K562 (cell line): ENCODE data around the gene SRPK2. TPM values are rescaled to one million over a fixed set of nuclear protein-coding genes. Genes with fewer than 3 reads are reported as not detected.

Experiments
- ATAC-seq: fragments of 200-7000 bp; cut with Tn5 transposase; 3 replicates; pipeline ENCODE4 v1.9.1; 2020; ENCODE audit warnings: moderate library complexity
- BruUV-seq: library from RNA; stranded (reverse); fragments of 400-500 nt; replicated peaks from 2 replicates; lab custom pipeline; 2021; lab: Mats Ljungman, UMichigan
- CTCF ChIA-PET: fragments of 300-600 bp; formaldehyde crosslinking; extraction: SDS; loops from one replicate; lab custom pipeline; 2021; ENCODE audit warnings: low intra/inter-chr PET ratio; lab: Yijun Ruan, JAX
- POLR2A ChIA-PET: fragments of 300-600, 350-650 bp; sonication (Branson Sonifier 250); formaldehyde crosslinking; extraction: SDS; loops from one replicate; lab custom pipeline; 2021; ENCODE audit warnings: antibody characterized with exemption, inconsistent platforms; lab: Yijun Ruan, JAX
- DNase-seq, 4 experiments: peaks; one replicate each; pipeline versions ENCODE4 v3.0.0 to v3.0.0-alpha.2; 2011 to 2018; ENCODE audit warnings: low spot score in 3 of 4, mixed read lengths in 3 of 4; ENCODE audit errors: extremely low read depth in 1 of 4
- FAIRE-seq: peaks from 2 replicates; lab custom pipeline; 2011; peaks lifted over from hg19 to GRCh38; lab: Jason Lieb, UNC
- H2AFZ ChIP-seq: 2 replicates; pipeline ENCODE4 v1.6.0; 2011; ENCODE audit warnings: low read depth, low read length, control low read depth, inconsistent platforms
- H3K27ac ChIP-seq: fragments of 200-600 bp; 3 replicates; pipeline ENCODE4 v1.8.0; 2011; ENCODE audit warnings: low read depth, mild to moderate bottlenecking, control low read depth, inconsistent platforms, low read length, moderate library complexity, mixed read lengths; ENCODE audit errors: extremely low read depth
- H3K27me3 ChIP-seq, 2 experiments: fragments of 300-600 bp in 1 of 2; 2 replicates in 1 of 2; 3 replicates in 1 of 2; pipeline versions ENCODE4 v1.6.0 to v1.8.0; 2011; ENCODE audit warnings: inconsistent platforms in 2 of 2, low read length in 2 of 2, mild to moderate bottlenecking in 1 of 2, mixed read lengths in 1 of 2, moderate library complexity in 1 of 2; ENCODE audit not compliant: control insufficient read depth in 2 of 2, insufficient read depth in 2 of 2
- H3K36me3 ChIP-seq: fragments of 300-600 bp; 3 replicates; pipeline ENCODE4 v1.8.0; 2011; ENCODE audit warnings: mild to moderate bottlenecking, low read length, inconsistent platforms; ENCODE audit not compliant: control insufficient read depth, insufficient read depth
- H3K4me1 ChIP-seq, 2 experiments: fragments of 200-600 bp in 1 of 2; replicated peaks in 1 of 2; 2 replicates in 1 of 2; 3 replicates in 1 of 2; pipeline versions ENCODE4 v1.5.1 to v1.8.0; 2011; ENCODE audit warnings: inconsistent platforms in 2 of 2, low read length in 2 of 2, mild to moderate bottlenecking in 1 of 2, mixed read lengths in 1 of 2, moderate library complexity in 1 of 2; ENCODE audit not compliant: control insufficient read depth in 2 of 2, insufficient read depth in 2 of 2
- H3K4me2 ChIP-seq: 2 replicates; pipeline ENCODE4 v1.6.1; 2011; ENCODE audit warnings: low read length, control low read depth, inconsistent platforms, mixed read lengths; ENCODE audit not compliant: insufficient read depth
- H3K4me3 ChIP-seq: fragments of 200-600 bp; sonication (generic), shearing (Covaris generic); 2 replicates; pipeline ENCODE4 v1.5.1; 2016; ENCODE audit warnings: control low read depth, inconsistent platforms
- H3K79me2 ChIP-seq: fragments of 200-600 bp; 3 replicates; pipeline ENCODE4 v1.8.0; 2011; ENCODE audit warnings: low read length, inconsistent platforms; ENCODE audit not compliant: control insufficient read depth, insufficient read depth
- H3K9ac ChIP-seq, 2 experiments: 2 replicates each; pipeline versions ENCODE4 v1.6.0 to v1.6.1; 2011; ENCODE audit warnings: low read depth in 2 of 2, low read length in 2 of 2, control low read depth in 1 of 2, inconsistent platforms in 1 of 2, mild to moderate bottlenecking in 1 of 2, mixed read lengths in 1 of 2; ENCODE audit not compliant: insufficient read depth in 1 of 2
- H3K9me1 ChIP-seq: one replicate; pipeline ENCODE4 v1.6.0; 2011; ENCODE audit warnings: inconsistent platforms, mild to moderate bottlenecking, low read length, moderate library complexity; ENCODE audit not compliant: control insufficient read depth, insufficient read depth
- H3K9me3 ChIP-seq: replicated peaks from 2 replicates; pipeline ENCODE4 v1.5.1; 2011; ENCODE audit warnings: low read depth, low read length, inconsistent platforms; ENCODE audit not compliant: control insufficient read depth, insufficient read depth
- H4K20me1 ChIP-seq: replicated peaks from 2 replicates; pipeline ENCODE4 v1.6.1; 2011; ENCODE audit warnings: low read length, inconsistent platforms, mixed read lengths; ENCODE audit not compliant: control insufficient read depth, insufficient read depth
- CBFA2T3 ChIP-seq: fragments of 450-650 bp; IDR thresholded peaks from 2 replicates; pipeline ENCODE4 v1.6.1; 2017
- IRF2 ChIP-seq: sonication (generic); formaldehyde crosslinking; IDR thresholded peaks from 2 replicates; pipeline ENCODE4 v1.8.1; 2022; ENCODE audit warnings: mild to moderate bottlenecking, missing genetic modification reagents
- MEIS2 ChIP-seq: fragments of 450-650 bp; IDR thresholded peaks from 2 replicates; pipeline ENCODE4 v1.6.1; 2014; ENCODE audit warnings: mild to moderate bottlenecking; ENCODE audit not compliant: partially characterized antibody
- TEAD4 ChIP-seq, 2 experiments: sonication (generic) in 1 of 2; formaldehyde crosslinking in 1 of 2; IDR thresholded peaks; 2 replicates each; pipeline versions ENCODE4 v1.6.1 to v1.8.0; 2012 to 2022; ENCODE audit warnings: borderline replicate concordance in 1 of 2, inconsistent platforms in 1 of 2, low read length in 1 of 2, mild to moderate bottlenecking in 1 of 2, missing genetic modification reagents in 1 of 2
- ZNF764 ChIP-seq: fragments of 250-450 bp; sonication (Bioruptor Pico); IDR thresholded peaks from 2 replicates; pipeline ENCODE4 v1.4.0; 2020; ENCODE audit warnings: low read depth, mild to moderate bottlenecking, moderate library complexity
- WGBS: fragments of 100-300 bp; shearing (Covaris generic); methylation state at CpG from one replicate; pipeline ENCODE4 v1.1.6; 2016; ENCODE audit warnings: low coverage, mixed read lengths; ENCODE audit not compliant: insufficient coverage; ENCODE audit errors: missing lambda C conversion rate; 5-methylcytosine and 5-hydroxymethylcytosine counted together
- in situ Hi-C: fragments of 300-500 bp; cut with MboI; formaldehyde crosslinking; loops from 4 replicates; pipeline ENCODE4 v1.15.0; 2018; ENCODE audit warnings: inconsistent platforms, mixed read lengths
- intact Hi-C: fragments of 100-400 bp; cut with micrococcal nuclease; formaldehyde crosslinking; loops from 2 replicates; pipeline ENCODE4 v1.14.2; 2022
- polyA plus RNA-seq, 8 experiments: library from polyadenylated mRNA; depleted of rRNA in 4 of 8; stranded (reverse) in 5 of 8; unstranded in 3 of 8; fragments of >200 nt; fragmentation: Nextera tagmentation in 2 of 8; fragmentation: Illumina TruSeq in 1 of 8; extraction: Ambion mirVana in 2 of 8; extraction: Trizol in 1 of 8; gene quantifications; 2 replicates each; pipeline versions ENCODE4 v1.2.1 to v1.2.3, GENCODE V29; 2011 to 2014; ENCODE audit warnings: inconsistent platforms in 1 of 8, missing spikeins in 1 of 8
- total RNA-seq, 7 experiments: library from RNA; depleted of rRNA in 6 of 7; stranded (reverse); fragments of >200 nt in 6 of 7; fragmentation: Illumina TruSeq in 2 of 7; extraction: Trizol in 2 of 7; gene quantifications; 2 replicates each; pipeline versions ENCODE4 v1.2.1 to v1.2.3, GENCODE V29; 2011 to 2021; ENCODE audit warnings: low replicate concordance in 1 of 7

Gene SRPK2
- total and polyA plus RNA-seq, 9 of the 15 experiments (the other 6 are each of a cell fraction or from before 2014, with no cell fraction given), result 21.5 to 44.7 (median 33.3) TPM

- ChIA-PET CTCF (no interaction called here), POLR2A (interaction anchor here (0.9 to 1.4 kb wide), 2 partner anchors 9 to 17 kb away, joined by 3 to 4 read pairs; no protein-coding TSS in a partner anchor)
- FAIRE-seq, result peak; percentile 52
- Histone ChIP-seq H3K79me2 (peaks cover 5% of the 10 kb centered on the region; the same call in 1 of the 3 replicates), H3K36me3 (no peaks in the 10 kb centered on the region), H3K9me1 (no peaks in the 10 kb centered on the region), H3K9me3 (no peaks in the 10 kb centered on the region), H3K27me3 (no peaks in the 10 kb centered on the region), H3K4me1 (peaks cover 12 to 21% of the 10 kb centered on the region in 2 experiments; a peak in 4 of 5 replicates), H2AFZ (no peak overlapping the region), H3K9ac (no peak overlapping the region), H4K20me1 (no peaks in the 10 kb centered on the region; the same call in 1 of the 2 replicates), H3K4me2 (peak overlapping the region; percentile 4; the same call in 1 of the 2 replicates), H3K4me3 (no peak overlapping the region), H3K27ac (no peak overlapping the region)
- no peak for DNase-seq
- peak; percentile 50 for ATAC-seq
- intact Hi-C loops, result loop anchor here (10.0 kb wide), 1 partner anchor 61 kb away; no protein-coding TSS in a partner anchor
- WGBS, result 3% methylated on average over 4 of the region's 4 CpGs
- BruUV-seq, result no TSS peak
- in situ Hi-C loops, result no loop called here
- TF ChIP-seq ZNF764 (CRISPR knock-in tag) (no peak), IRF2 (CRISPR knock-in tag) (no peak), CBFA2T3 (peak; percentile 10; the same call in 1 of the 2 replicates), MEIS2 (peak; percentile 52), TEAD4 (IDR thresholded peaks at IDR 0.05; ENCODE audit: low read length) (peak; percentile 26; the same call in 1 of the 2 replicates), TEAD4 (CRISPR knock-in tag; IDR thresholded peaks at IDR 0.05; ENCODE audit: borderline replicate concordance) (no peak)
These were observed 142.5 kb downstream of the SRPK2 start for GRCh38 chr7:105246256-105246655.
